ENCODE measurements around the gene TXNDC17.
"Not testable (repeated sequence)": the region's sequence is repeated elsewhere in the genome, so short reads cannot be mapped to it uniquely, and the experiment has no call there.

Gene TXNDC17

GRCh38 chr17:6684881-6685767, 44.3 kb downstream of the TXNDC17 start:
- DNase-seq (ENCODE audit: insufficient read length, low spot score) (no peak), FAIRE-seq (no peak)
- TF ChIP-seq CTCF (IDR thresholded peaks at IDR 0.05; ENCODE audit: insufficient read depth, missing control alignments): no peak

- no peak for FAIRE-seq
- no peak for TF ChIP-seq CTCF (IDR thresholded peaks at IDR 0.05; ENCODE audit: insufficient read depth, missing control alignments)
- DNase-seq (ENCODE audit: insufficient read length, low spot score): no peak
These were observed 45.2 kb downstream of the TXNDC17 start for GRCh38 chr17:6686026-6686425.

GRCh38 chr17:6688944-6689343, 48.1 kb downstream of the TXNDC17 start:
- DNase-seq (ENCODE audit: insufficient read length, low spot score): no peak
- TF ChIP-seq CTCF (IDR thresholded peaks at IDR 0.05; ENCODE audit: insufficient read depth, missing control alignments): no peak
- no peak for FAIRE-seq

DNA sequence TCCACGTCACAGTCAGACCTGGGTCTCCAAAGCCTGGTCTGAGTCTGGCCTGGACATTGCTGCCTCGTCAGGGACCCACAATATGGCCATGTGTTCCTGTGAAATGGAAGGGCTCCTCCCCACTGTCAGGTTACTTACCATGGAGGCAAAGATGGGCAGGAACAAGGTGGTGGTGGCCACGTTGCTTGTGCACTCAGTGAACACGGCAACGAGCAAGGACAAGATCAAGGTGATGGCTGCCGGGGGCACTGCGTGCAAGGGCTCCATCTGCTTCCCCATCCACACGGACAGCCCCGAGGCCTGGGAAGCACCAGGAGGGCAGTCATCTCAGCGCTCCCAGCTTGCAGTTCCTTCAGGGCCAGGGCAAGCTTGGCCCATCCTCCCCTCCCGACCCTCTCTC, 49.8 kb downstream of the TXNDC17 start:
- no peak for TF ChIP-seq CTCF (IDR thresholded peaks at IDR 0.05; ENCODE audit: insufficient read depth, missing control alignments)
- DNase-seq (ENCODE audit: insufficient read length, low spot score) (no peak), FAIRE-seq (no peak)

DNA sequence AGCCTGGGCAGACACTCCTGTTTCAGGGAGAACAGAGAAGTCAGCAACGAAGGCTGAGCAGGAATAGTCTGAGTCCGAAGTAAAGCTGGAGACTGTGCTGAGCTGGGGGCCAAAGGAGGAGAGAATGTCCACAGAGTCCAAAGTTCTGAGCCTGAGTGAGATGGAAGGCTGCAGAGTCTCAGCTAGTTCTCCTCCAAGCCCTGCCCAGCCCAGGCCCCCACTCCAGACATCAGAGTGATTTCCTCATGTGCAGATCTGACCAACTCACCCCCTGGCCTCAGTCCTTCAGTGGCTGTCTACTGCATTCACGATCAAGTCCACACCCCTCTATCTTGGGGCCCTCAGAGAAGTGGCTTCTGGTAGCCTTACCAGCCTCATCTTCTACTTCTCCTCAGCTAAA, 50.7 kb downstream of the TXNDC17 start:
- FAIRE-seq: no peak
- no peak for TF ChIP-seq CTCF (IDR thresholded peaks at IDR 0.05; ENCODE audit: insufficient read depth, missing control alignments)
- no peak for DNase-seq (ENCODE audit: insufficient read length, low spot score)

- not testable (repeated sequence) for FAIRE-seq; DNase-seq (ENCODE audit: insufficient read length, low spot score)
These were observed 51.1 kb downstream of the TXNDC17 start for GRCh38 chr17:6691958-6692357.

All from D721Med (cell line).